WTC11 (cell line): ENCODE measurements around the gene OR8B12.

Source experiments
- NR2C2 ChIP-seq: sonication (generic); formaldehyde crosslinking; IDR thresholded peaks from 2 replicates; pipeline ENCODE4 v1.8.0; 2022; ENCODE audit warnings: mild to moderate bottlenecking, missing genetic modification reagents
- TF ChIP-seq, protein P1 (sequence below): sonication (generic); formaldehyde crosslinking; IDR thresholded peaks from 2 replicates; pipeline ENCODE4 v1.8.0; 2022; ENCODE audit warnings: mild to moderate bottlenecking, missing genetic modification reagents
- TF ChIP-seq, protein P2 (sequence below): sonication (generic); formaldehyde crosslinking; IDR thresholded peaks from 2 replicates; pipeline ENCODE4 v1.8.0; 2023; ENCODE audit warnings: mild to moderate bottlenecking, missing genetic modification reagents
- TF ChIP-seq, protein P3 (sequence below): sonication (generic); formaldehyde crosslinking; conservative IDR thresholded peaks from 2 replicates; pipeline ENCODE4 v1.8.1; 2023; ENCODE audit warnings: mild to moderate bottlenecking, low read depth, missing genetic modification reagents, moderate library complexity
- TF ChIP-seq, protein P4 (sequence below): fragments of 200-600 bp; IDR thresholded peaks from 2 replicates; pipeline ENCODE4 v1.8.0; 2022; ENCODE audit warnings: antibody characterized with exemption

DNA sequence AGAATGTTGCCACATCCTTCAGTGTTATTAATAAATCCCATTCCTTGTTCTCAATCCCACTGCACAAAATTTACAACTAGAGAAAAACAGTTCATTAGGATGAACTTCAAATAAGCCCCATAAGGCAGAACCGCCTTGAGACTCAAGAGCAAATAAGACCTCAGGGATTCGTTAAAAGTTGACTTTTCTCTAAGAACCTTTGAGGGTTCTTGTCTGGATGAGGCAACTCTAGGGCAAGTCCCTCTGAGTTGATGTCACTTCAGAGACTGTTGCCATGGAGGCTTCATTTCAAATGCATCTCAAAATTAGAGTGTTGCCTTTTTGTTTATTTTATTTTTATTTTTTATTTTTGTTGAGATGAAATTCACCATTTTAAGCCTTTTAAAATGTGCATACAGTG is 48.0 kb upstream of the OR8B12 start:
- TF ChIP-seq, protein P1, sequence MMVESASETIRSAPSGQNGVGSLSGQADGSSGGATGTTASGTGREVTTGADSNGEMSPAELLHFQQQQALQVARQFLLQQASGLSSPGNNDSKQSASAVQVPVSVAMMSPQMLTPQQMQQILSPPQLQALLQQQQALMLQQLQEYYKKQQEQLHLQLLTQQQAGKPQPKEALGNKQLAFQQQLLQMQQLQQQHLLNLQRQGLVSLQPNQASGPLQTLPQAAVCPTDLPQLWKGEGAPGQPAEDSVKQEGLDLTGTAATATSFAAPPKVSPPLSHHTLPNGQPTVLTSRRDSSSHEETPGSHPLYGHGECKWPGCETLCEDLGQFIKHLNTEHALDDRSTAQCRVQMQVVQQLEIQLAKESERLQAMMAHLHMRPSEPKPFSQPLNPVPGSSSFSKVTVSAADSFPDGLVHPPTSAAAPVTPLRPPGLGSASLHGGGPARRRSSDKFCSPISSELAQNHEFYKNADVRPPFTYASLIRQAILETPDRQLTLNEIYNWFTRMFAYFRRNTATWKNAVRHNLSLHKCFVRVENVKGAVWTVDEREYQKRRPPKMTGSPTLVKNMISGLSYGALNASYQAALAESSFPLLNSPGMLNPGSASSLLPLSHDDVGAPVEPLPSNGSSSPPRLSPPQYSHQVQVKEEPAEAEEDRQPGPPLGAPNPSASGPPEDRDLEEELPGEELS (CRISPR knock-in tag) = no peak
- TF ChIP-seq, protein P2, sequence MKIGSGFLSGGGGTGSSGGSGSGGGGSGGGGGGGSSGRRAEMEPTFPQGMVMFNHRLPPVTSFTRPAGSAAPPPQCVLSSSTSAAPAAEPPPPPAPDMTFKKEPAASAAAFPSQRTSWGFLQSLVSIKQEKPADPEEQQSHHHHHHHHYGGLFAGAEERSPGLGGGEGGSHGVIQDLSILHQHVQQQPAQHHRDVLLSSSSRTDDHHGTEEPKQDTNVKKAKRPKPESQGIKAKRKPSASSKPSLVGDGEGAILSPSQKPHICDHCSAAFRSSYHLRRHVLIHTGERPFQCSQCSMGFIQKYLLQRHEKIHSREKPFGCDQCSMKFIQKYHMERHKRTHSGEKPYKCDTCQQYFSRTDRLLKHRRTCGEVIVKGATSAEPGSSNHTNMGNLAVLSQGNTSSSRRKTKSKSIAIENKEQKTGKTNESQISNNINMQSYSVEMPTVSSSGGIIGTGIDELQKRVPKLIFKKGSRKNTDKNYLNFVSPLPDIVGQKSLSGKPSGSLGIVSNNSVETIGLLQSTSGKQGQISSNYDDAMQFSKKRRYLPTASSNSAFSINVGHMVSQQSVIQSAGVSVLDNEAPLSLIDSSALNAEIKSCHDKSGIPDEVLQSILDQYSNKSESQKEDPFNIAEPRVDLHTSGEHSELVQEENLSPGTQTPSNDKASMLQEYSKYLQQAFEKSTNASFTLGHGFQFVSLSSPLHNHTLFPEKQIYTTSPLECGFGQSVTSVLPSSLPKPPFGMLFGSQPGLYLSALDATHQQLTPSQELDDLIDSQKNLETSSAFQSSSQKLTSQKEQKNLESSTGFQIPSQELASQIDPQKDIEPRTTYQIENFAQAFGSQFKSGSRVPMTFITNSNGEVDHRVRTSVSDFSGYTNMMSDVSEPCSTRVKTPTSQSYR = no peak
- no peak for TF ChIP-seq NR2C2 (CRISPR knock-in tag)
- TF ChIP-seq, protein P3, sequence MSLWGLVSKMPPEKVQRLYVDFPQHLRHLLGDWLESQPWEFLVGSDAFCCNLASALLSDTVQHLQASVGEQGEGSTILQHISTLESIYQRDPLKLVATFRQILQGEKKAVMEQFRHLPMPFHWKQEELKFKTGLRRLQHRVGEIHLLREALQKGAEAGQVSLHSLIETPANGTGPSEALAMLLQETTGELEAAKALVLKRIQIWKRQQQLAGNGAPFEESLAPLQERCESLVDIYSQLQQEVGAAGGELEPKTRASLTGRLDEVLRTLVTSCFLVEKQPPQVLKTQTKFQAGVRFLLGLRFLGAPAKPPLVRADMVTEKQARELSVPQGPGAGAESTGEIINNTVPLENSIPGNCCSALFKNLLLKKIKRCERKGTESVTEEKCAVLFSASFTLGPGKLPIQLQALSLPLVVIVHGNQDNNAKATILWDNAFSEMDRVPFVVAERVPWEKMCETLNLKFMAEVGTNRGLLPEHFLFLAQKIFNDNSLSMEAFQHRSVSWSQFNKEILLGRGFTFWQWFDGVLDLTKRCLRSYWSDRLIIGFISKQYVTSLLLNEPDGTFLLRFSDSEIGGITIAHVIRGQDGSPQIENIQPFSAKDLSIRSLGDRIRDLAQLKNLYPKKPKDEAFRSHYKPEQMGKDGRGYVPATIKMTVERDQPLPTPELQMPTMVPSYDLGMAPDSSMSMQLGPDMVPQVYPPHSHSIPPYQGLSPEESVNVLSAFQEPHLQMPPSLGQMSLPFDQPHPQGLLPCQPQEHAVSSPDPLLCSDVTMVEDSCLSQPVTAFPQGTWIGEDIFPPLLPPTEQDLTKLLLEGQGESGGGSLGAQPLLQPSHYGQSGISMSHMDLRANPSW (CRISPR knock-in tag) = no peak
- TF ChIP-seq, protein P4, sequence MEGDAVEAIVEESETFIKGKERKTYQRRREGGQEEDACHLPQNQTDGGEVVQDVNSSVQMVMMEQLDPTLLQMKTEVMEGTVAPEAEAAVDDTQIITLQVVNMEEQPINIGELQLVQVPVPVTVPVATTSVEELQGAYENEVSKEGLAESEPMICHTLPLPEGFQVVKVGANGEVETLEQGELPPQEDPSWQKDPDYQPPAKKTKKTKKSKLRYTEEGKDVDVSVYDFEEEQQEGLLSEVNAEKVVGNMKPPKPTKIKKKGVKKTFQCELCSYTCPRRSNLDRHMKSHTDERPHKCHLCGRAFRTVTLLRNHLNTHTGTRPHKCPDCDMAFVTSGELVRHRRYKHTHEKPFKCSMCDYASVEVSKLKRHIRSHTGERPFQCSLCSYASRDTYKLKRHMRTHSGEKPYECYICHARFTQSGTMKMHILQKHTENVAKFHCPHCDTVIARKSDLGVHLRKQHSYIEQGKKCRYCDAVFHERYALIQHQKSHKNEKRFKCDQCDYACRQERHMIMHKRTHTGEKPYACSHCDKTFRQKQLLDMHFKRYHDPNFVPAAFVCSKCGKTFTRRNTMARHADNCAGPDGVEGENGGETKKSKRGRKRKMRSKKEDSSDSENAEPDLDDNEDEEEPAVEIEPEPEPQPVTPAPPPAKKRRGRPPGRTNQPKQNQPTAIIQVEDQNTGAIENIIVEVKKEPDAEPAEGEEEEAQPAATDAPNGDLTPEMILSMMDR = no peak
